ENCODE measurements around the gene INTS15.

The INTS15 gene

GRCh38 chr7:6637544-6638229, 47.9 kb downstream of the INTS15 start:
- Mint-ChIP-seq H3K9me3 (no peaks in the 10 kb centered on the region), H3K27me3 (ENCODE audit: low read depth) (no peaks in the 10 kb centered on the region), H3K36me3 (ENCODE audit: low read depth) (peaks cover 39% of the 10 kb centered on the region), H3K4me1 (peaks cover 16% of the 10 kb centered on the region), H3K27ac (peak overlapping the region in 2 of 3 experiments; percentile 12 to 38), H3K4me3 (peak overlapping the region; percentile 85 to 87 (median 87))
- peak in 2 of 3 experiments; percentile 12 to 40 for TF ChIP-seq CTCF (IDR thresholded peaks at IDR 0.05; ENCODE audit: unreplicated experiment in 3 of 3)

- no peak for TF ChIP-seq CTCF (IDR thresholded peaks at IDR 0.05; ENCODE audit: unreplicated experiment in 3 of 3)
- peak overlapping the region; percentile 85 to 87 (median 87) for H3K4me3 Mint-ChIP-seq
Measured at GRCh38 chr7:6639032-6639431, 49.2 kb downstream of the INTS15 start.

GRCh38 chr7:6639627-6640026, 49.8 kb downstream of the INTS15 start:
- Mint-ChIP-seq H3K9me3 (no peaks in the 10 kb centered on the region), H3K27me3 (ENCODE audit: low read depth) (no peaks in the 10 kb centered on the region), H3K36me3 (ENCODE audit: low read depth) (peaks cover 45% of the 10 kb centered on the region), H3K27ac (peak overlapping the region in 1 of 3 experiments; percentile 20), H3K4me1 (peaks cover 16% of the 10 kb centered on the region), H3K4me3 (peak overlapping the region; percentile 85 to 87 (median 87))
- no peak for TF ChIP-seq CTCF (IDR thresholded peaks at IDR 0.05; ENCODE audit: unreplicated experiment in 3 of 3)

More at GRCh38 chr7:6639032-6639431, 49.2 kb downstream of the INTS15 start:
- H3K27me3 Mint-ChIP-seq (ENCODE audit: low read depth) = no peaks in the 10 kb centered on the region
- H3K4me1 Mint-ChIP-seq = peaks cover 16% of the 10 kb centered on the region
- H3K27ac Mint-ChIP-seq = peak overlapping the region; percentile 12 to 38 (median 20)
- no peaks in the 10 kb centered on the region for H3K9me3 Mint-ChIP-seq
- peaks cover 45% of the 10 kb centered on the region for H3K36me3 Mint-ChIP-seq (ENCODE audit: low read depth)

GRCh38 chr7:6640246-6640721, 50.5 kb downstream of the INTS15 start:
- peaks cover 45% of the 10 kb centered on the region for H3K36me3 Mint-ChIP-seq (ENCODE audit: low read depth)
- H3K4me1 Mint-ChIP-seq = peaks cover 16% of the 10 kb centered on the region
- no peaks in the 10 kb centered on the region for H3K27me3 Mint-ChIP-seq (ENCODE audit: low read depth)
- H3K9me3 Mint-ChIP-seq = no peaks in the 10 kb centered on the region
- TF ChIP-seq CTCF (IDR thresholded peaks at IDR 0.05; ENCODE audit: unreplicated experiment in 3 of 3) = no peak
- H3K4me3 Mint-ChIP-seq = peak overlapping the region; percentile 54 to 87 (median 87)
- peak overlapping the region in 1 of 3 experiments; percentile 41 for H3K27ac Mint-ChIP-seq

GRCh38 chr7:6641305-6642035, 51.6 kb downstream of the INTS15 start:
- H3K4me1 Mint-ChIP-seq = peaks cover 16% of the 10 kb centered on the region
- H3K27ac Mint-ChIP-seq = no peak overlapping the region
- H3K4me3 Mint-ChIP-seq = peak overlapping the region in 1 of 3 experiments; percentile 53
- no peaks in the 10 kb centered on the region for H3K9me3 Mint-ChIP-seq
- H3K27me3 Mint-ChIP-seq (ENCODE audit: low read depth) = no peaks in the 10 kb centered on the region
- no peak for TF ChIP-seq CTCF (IDR thresholded peaks at IDR 0.05; ENCODE audit: unreplicated experiment in 3 of 3)
- peaks cover 45% of the 10 kb centered on the region for H3K36me3 Mint-ChIP-seq (ENCODE audit: low read depth)

All from nephron (organoid).